NCI-H510A (cell line): ENCODE results near the gene CNTN6.
"Not testable (repeated sequence)": the region's sequence is repeated elsewhere in the genome, so short reads cannot be mapped to it uniquely, and the experiment has no call there.

Source experiments
- DNase-seq: peaks from one replicate; lab custom pipeline; 2025; lab: John Stamatoyannopoulos, UW

Gene CNTN6

GRCh38 chr3:1288805-1289494 is 196.1 kb downstream of the CNTN6 start:
- no peak for DNase-seq

- DNase-seq: no peak
These were observed 199.8 kb downstream of the CNTN6 start for GRCh38 chr3:1292571-1293071.

GRCh38 chr3:1294586-1294985 is 201.8 kb downstream of the CNTN6 start:
- DNase-seq: no peak

- DNase-seq: no peak
These were observed 225.6 kb downstream of the CNTN6 start for GRCh38 chr3:1318296-1319005.

- no peak for DNase-seq
These were observed 233.7 kb downstream of the CNTN6 start for GRCh38 chr3:1326546-1326945.

GRCh38 chr3:1330107-1330506 is 237.3 kb downstream of the CNTN6 start:
- no peak for DNase-seq

GRCh38 chr3:1346386-1346785 is 253.6 kb downstream of the CNTN6 start:
- DNase-seq: no peak

GRCh38 chr3:1348547-1348946 is 255.7 kb downstream of the CNTN6 start:
- DNase-seq: no peak

GRCh38 chr3:1350885-1351284 is 258.1 kb downstream of the CNTN6 start:
- no peak for DNase-seq

- DNase-seq: no peak
These were observed 262.9 kb downstream of the CNTN6 start for GRCh38 chr3:1355691-1356090.

- no peak for DNase-seq
These were observed 263.3 kb downstream of the CNTN6 start for GRCh38 chr3:1356101-1356500.

GRCh38 chr3:1365528-1365927 is 272.7 kb downstream of the CNTN6 start:
- no peak for DNase-seq

GRCh38 chr3:1374471-1374870 is 281.6 kb downstream of the CNTN6 start:
- no peak for DNase-seq

GRCh38 chr3:1375145-1375544 is 282.3 kb downstream of the CNTN6 start:
- DNase-seq: no peak

- no peak for DNase-seq
These were observed 288.3 kb downstream of the CNTN6 start for GRCh38 chr3:1380926-1381646.

GRCh38 chr3:1381647-1382036 is 288.8 kb downstream of the CNTN6 start:
- no peak for DNase-seq

GRCh38 chr3:1387396-1387905 is 294.6 kb downstream of the CNTN6 start:
- not testable (repeated sequence) for DNase-seq

- DNase-seq: no peak
These were observed 301.4 kb downstream of the CNTN6 start for GRCh38 chr3:1394188-1394587.

- DNase-seq: no peak
These were observed 307.7 kb downstream of the CNTN6 start for GRCh38 chr3:1400571-1400970.

GRCh38 chr3:1404270-1404962 is 311.6 kb downstream of the CNTN6 start:
- peak; percentile 6 for DNase-seq

- DNase-seq: no peak
These were observed 313.4 kb downstream of the CNTN6 start for GRCh38 chr3:1406250-1406649.

- DNase-seq: no peak
These were observed 328.8 kb downstream of the CNTN6 start for GRCh38 chr3:1421577-1421976.
